ENCODE results near the gene CYTH2.

DNA sequence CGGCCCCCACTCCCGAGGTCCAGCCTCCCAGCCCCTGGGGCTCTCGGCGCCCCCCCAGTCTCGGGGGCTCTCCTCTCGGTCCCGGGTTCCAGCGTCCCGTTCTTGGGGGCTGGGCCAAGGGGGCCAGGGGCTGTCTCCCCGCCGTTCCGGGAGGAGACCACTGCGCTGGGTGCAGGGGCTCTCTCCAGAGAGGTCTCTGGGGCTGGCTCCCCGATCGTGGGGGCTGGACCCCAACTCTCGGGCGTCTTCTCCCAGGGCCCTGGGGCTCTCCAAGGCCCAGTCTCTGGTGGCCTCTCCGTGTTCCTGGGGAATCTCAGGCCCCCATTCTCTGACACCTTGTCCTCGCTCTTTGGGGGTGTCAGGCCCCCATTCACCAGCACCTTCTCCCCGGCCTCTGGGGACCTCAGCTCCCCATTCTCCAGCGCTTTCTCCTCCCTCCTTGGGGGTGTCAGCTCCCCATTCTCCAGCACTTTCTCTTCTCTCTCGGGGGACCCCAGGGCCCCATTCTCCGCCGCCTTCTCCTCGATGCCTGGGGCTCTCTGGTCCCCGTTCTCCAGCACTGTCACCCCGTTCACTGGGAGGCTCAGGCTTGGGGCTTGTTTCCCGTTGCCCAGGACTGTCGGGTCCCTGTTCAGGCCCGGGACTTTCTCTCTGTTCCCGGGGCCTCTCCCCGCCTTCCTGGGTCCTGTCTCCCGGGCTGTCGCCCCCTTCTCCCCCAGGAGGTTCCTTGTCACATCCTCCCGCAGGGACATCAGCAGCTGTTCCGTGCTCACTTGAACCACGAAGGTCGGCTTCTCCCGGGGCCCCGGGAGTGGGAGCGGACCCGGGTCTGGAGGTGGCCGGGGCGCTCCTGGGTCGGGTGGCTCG is 28.8 kb downstream of the CYTH2 start:
- TF ChIP-seq, protein P1, sequence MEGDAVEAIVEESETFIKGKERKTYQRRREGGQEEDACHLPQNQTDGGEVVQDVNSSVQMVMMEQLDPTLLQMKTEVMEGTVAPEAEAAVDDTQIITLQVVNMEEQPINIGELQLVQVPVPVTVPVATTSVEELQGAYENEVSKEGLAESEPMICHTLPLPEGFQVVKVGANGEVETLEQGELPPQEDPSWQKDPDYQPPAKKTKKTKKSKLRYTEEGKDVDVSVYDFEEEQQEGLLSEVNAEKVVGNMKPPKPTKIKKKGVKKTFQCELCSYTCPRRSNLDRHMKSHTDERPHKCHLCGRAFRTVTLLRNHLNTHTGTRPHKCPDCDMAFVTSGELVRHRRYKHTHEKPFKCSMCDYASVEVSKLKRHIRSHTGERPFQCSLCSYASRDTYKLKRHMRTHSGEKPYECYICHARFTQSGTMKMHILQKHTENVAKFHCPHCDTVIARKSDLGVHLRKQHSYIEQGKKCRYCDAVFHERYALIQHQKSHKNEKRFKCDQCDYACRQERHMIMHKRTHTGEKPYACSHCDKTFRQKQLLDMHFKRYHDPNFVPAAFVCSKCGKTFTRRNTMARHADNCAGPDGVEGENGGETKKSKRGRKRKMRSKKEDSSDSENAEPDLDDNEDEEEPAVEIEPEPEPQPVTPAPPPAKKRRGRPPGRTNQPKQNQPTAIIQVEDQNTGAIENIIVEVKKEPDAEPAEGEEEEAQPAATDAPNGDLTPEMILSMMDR (conservative IDR thresholded peaks at IDR 0.05; ENCODE audit: low read length), result no peak
- no peak for TF ChIP-seq EZH2phosphoT487 (IDR thresholded peaks at IDR 0.05; ENCODE audit: borderline replicate concordance, low read depth, low read length)
